ENCODE results near the gene ADORA2A.

ADORA2A gene

DNA sequence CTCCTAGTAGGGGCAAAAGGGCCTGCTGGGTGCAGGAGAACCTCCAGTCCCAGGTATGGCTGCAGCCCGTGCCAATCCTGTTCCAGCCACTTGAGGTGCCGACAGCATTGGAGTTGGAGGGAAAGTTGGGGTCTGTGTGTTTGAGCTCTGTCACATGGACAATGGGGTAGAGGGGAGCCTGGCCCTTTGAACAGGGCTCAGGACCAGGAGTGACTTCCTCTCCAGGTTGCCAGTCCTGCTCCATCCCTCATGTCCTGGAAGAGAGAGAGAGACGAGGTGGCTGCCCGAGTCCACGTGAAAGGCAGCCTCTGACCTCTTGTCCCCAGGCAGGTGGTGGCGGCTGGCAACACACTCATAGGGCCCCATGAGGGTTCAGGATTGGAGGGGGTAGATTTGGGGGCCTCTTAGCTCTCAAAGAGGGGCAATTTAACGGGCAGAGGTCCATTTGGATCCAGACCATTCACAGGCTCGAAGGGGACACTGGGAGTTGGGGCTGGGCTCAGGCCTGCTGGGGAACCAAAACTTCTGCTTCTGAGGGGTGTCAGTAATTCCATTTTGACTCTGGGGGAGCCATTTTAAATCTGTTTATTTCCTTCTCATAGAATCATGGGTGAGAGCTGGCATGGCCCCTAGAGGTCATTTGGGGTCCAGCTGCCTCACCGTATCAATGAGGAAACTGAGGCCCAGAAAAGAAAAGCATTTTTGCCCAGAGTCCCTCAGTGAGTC is 4.1 kb downstream of the ADORA2A start:
- no peak overlapping the region for H3K4me3 ChIP-seq (ENCODE audit: low read depth, low read length)

- H3K4me3 ChIP-seq (ENCODE audit: low read depth, low read length) = no peak overlapping the region
Measured at GRCh38 chr22:24432059-24432853, 4.9 kb downstream of the ADORA2A start.

- no peak overlapping the region for H3K4me3 ChIP-seq (ENCODE audit: low read depth, low read length)
Measured at GRCh38 chr22:24433001-24433827, 5.8 kb downstream of the ADORA2A start.

DNA sequence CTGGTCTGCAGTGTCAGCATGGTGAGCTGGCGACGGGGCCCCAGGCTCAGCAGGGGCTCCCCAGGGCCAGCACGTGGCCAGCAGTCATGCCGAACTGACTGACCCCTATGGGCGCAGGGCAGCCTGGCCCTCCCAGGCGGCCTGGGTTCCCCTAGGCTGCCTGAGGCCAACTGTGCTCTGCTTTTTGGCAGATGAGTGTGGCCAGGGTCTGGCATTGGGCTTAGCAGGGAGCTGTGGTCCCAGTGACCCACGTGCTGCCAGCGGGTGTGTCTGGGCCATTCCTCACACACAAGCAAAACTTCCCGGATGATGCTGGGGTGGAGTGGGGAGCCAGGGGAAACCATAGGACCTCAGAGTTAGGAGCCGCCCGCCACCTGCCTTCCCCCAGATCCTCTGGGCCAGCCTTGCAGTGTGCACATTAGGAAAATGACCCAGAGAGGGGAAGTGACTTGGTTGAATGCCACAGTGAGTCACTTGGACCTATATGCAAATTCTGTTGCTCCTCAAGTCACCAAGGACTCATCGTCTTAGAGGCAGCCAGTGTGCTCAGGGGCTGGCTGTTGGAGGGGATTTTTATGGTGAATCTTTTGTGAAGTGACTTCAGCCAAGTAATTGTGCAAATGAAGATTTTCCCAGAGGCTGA is 6.5 kb downstream of the ADORA2A start:
- H3K4me3 ChIP-seq (ENCODE audit: low read depth, low read length) = no peak overlapping the region

GRCh38 chr22:24434471-24435322 is 7.3 kb downstream of the ADORA2A start:
- no peak overlapping the region for H3K4me3 ChIP-seq (ENCODE audit: low read depth, low read length)

GRCh38 chr22:24435323-24435645 is 7.9 kb downstream of the ADORA2A start:
- no peak overlapping the region for H3K4me3 ChIP-seq (ENCODE audit: low read depth, low read length)

DNA sequence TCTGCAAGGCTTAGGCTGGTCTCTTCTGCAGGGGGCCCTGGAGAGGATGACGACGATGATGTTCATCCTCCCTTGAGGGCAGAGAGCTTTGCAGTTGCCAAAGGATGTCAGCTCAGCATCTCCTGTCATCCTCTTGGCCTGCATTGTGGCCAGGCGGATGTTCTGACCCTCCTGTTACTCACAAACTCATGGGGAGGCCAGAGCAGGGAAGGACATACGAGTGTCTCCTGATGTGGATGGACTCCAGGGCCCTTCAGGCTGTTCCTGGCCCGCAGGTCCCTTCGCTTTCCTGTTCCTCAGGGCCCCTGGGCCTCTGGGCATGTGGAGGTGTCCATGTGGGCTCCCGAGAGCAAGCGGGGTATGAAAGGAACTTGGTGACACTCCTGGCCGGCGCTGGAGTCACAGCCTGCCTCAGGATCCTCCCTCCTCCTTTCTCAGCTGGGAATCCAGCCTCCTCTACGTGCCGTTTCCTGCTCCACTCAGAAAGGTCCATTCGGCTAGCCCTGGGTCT is 8.5 kb downstream of the ADORA2A start:
- H3K4me3 ChIP-seq (ENCODE audit: low read depth, low read length) = no peak overlapping the region

- no peak overlapping the region for H3K4me3 ChIP-seq (ENCODE audit: low read depth, low read length)
Measured at GRCh38 chr22:24436553-24436952, 9.2 kb downstream of the ADORA2A start.

GRCh38 chr22:24437091-24437490 is 9.7 kb downstream of the ADORA2A start:
- no peak overlapping the region for H3K4me3 ChIP-seq (ENCODE audit: low read depth, low read length)

DNA sequence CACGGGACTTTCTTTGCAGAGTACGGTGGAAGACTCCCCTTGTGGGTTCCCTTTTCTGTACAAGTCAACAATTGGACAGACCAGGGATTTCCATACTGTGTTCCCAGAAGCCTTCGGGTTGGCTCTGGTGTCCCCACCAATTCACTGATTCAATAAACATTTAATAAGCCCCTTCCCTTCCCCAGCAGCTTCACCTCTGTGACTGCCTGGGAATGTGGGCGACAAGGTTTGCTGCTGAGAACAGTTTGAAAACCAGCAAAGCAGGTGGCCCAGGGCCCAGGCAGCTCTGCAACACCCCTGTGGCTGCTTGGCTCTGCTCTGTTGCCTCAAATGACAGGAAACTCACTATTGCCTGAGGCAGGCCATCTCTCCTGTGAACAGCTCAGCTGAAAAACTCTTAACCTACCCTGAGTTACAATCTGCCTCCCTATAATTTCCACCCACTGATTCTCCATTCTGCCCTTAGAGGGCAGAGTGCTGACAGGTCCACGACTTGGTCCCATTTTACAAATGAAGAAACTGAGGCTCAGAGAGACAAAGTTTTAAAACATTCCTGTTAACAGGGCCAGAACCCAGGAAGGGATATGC is 10.4 kb downstream of the ADORA2A start:
- H3K4me3 ChIP-seq (ENCODE audit: low read depth, low read length) = no peak overlapping the region

DNA sequence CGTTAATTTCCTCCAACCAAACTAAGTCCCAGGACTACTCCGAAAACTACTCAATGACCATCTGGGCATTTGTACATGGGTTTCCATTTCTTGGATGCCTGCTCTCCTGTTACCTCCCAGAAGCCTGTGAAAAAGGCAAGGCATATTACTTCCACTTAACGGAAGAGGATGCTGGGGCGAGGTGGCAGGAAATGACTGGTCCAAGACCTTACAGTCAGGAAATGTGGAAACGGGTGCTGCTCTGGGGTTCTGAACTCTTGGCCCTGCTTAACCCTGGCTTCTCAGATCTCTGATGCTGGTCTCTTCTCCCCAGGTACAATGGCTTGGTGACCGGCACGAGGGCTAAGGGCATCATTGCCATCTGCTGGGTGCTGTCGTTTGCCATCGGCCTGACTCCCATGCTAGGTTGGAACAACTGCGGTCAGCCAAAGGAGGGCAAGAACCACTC is 12.9 kb downstream of the ADORA2A start:
- no peak overlapping the region for H3K4me3 ChIP-seq (ENCODE audit: low read depth, low read length)

DNA sequence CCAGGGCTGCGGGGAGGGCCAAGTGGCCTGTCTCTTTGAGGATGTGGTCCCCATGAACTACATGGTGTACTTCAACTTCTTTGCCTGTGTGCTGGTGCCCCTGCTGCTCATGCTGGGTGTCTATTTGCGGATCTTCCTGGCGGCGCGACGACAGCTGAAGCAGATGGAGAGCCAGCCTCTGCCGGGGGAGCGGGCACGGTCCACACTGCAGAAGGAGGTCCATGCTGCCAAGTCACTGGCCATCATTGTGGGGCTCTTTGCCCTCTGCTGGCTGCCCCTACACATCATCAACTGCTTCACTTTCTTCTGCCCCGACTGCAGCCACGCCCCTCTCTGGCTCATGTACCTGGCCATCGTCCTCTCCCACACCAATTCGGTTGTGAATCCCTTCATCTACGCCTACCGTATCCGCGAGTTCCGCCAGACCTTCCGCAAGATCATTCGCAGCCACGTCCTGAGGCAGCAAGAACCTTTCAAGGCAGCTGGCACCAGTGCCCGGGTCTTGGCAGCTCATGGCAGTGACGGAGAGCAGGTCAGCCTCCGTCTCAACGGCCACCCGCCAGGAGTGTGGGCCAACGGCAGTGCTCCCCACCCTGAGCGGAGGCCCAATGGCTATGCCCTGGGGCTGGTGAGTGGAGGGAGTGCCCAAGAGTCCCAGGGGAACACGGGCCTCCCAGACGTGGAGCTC is 13.5 kb downstream of the ADORA2A start:
- no peak overlapping the region for H3K4me3 ChIP-seq (ENCODE audit: low read depth, low read length)

- H3K4me3 ChIP-seq (ENCODE audit: low read depth, low read length) = no peak overlapping the region
Measured at GRCh38 chr22:24441406-24442351, 14.3 kb downstream of the ADORA2A start.

DNA sequence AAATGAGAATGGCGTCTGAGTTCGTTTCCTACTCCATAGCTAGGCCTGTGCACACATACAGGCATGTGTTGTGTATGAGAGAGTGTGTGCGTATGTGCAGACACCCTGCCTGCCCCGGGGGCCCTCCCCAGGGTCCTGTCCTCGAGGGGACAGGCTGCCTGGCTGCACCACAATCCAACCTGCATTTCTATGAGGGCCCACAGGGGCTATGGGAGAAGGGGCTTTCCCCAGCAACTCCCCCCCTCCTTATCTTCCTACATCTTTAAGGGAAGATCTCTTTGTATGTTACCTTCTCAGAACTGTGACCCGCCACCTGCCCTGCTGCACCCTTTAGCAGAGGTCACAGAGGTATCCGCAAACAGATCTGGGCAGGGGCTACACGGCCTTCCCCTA is 14.9 kb downstream of the ADORA2A start:
- no peak overlapping the region for H3K4me3 ChIP-seq (ENCODE audit: low read depth, low read length)

DNA sequence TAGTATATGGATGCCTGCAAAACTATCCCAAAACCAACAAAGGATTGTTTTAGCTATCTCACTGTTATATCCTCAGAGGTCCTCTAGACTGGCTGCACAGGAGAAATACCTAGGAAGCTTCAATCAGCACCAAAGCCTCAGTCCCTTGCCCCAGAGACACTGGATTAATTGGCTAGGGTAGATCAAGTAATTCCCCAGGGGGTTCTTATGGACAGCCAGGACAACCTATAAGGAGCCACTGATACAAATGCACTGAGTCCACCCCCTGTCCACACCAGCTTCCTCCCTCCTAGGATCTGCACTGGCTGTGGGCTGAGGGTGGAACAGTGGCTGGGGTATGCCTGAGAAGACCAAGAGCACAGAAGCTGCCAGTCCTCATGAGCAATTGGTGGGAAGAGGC is 16.3 kb downstream of the ADORA2A start:
- H3K4me3 ChIP-seq (ENCODE audit: low read depth, low read length) = no peak overlapping the region

DNA sequence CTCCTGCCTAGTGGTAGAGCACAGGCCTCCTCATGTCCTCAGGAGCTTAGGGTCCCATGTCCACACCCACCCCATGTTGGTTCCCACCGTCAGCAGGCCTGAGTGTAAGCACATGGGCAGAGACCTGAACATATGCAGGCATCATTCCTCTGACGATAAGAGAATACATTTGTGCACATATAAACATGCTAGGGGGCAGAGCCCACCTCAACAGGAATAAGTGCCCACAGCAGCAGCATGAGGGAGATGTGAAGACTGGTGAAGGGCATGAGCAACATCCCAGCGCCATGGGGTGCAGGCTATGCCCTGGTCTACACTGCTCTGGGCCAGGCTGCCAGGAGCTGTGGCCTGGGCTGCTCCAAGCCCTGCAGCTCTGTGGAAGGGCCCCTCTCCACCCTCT is 16.9 kb downstream of the ADORA2A start:
- H3K4me3 ChIP-seq (ENCODE audit: low read depth, low read length) = no peak overlapping the region

DNA sequence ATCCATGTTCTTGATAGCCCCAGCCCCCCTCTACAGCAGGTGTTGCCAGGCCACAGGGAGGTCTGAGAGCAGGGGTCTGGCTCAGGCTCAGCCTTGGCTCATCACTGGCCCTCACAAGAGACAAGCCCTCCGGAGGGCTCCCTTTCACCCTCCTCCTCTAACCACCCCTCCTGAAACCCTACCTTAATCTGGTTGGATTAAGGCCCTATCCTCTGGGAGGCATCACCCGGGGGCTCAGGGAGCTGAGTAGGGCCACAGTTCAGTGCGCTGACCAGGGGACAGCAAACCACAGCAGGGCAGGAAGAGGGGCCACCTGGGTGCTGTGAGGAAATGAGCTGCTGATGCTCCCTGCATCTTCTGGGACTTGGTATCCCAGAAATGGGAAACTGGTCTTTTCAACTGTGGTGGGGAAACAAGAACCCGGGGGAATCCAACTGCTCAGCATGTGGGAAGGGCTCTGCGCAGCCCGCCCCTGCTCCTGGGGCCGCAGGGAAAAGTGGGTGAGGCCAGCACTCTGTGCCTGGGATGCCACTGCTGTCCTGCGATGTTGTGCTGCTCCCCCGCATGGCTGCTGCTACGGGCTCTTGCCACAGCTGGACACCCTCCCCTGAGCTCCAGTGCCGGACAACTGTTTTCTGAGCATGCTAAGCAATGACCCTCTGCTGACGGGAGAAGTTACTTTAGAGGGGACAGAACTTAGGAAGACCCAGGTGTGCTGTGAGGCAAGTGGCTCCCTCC is 17.5 kb downstream of the ADORA2A start:
- no peak overlapping the region for H3K4me3 ChIP-seq (ENCODE audit: low read depth, low read length)
